HepG2 (cell line): ENCODE results near the gene RPL32. TPM values are rescaled to one million over a fixed set of nuclear protein-coding genes. Genes with fewer than 3 reads are reported as not detected.
"Not testable (repeated sequence)": the region's sequence is repeated elsewhere in the genome, so short reads cannot be mapped to it uniquely, and the experiment has no call there.

Source experiments
- ATAC-seq: fragments of 200-7000 bp; cut with Tn5 transposase; 3 replicates; pipeline ENCODE4 v1.9.1; 2020; ENCODE audit warnings: mild to moderate bottlenecking, moderate library complexity
- BruUV-seq: library from RNA; stranded (reverse); fragments of 400-500 nt; replicated peaks from 2 replicates; lab custom pipeline; 2021; lab: Mats Ljungman, UMichigan
- CTCF ChIA-PET: fragments of 300-600 bp; formaldehyde crosslinking; extraction: SDS; loops from one replicate; lab custom pipeline; 2021; ENCODE audit warnings: low total read pairs, inconsistent platforms, low intra/inter-chr PET ratio; lab: Yijun Ruan, JAX
- POLR2A ChIA-PET: fragments of 350-600 bp; sonication (Branson Sonifier 250); formaldehyde crosslinking; loops from one replicate; lab custom pipeline; 2020; ENCODE audit warnings: antibody characterized with exemption, inconsistent platforms; lab: Yijun Ruan, JAX
- DNase-seq: peaks from one replicate; pipeline ENCODE4 v3.0.0-alpha.2; 2015; ENCODE audit warnings: low spot score
- FAIRE-seq: peaks from 3 replicates; lab custom pipeline; 2011; peaks lifted over from hg19 to GRCh38; lab: Jason Lieb, UNC
- H2AFZ ChIP-seq: one replicate; pipeline ENCODE4 v1.6.1; 2011; ENCODE audit warnings: low read length, inconsistent platforms
- H3K27ac ChIP-seq: fragments of 300-600 bp; 3 replicates; pipeline ENCODE4 v1.8.0; 2011; ENCODE audit warnings: mixed run types, mild to moderate bottlenecking, mixed read lengths, low read length, inconsistent platforms; ENCODE audit not compliant: insufficient read depth; ENCODE audit errors: extremely low read length
- H3K27me3 ChIP-seq, 2 experiments: fragments of 200-600 bp in 1 of 2; 2 replicates in 1 of 2; 3 replicates in 1 of 2; pipeline versions ENCODE4 v1.6.0 to v1.8.0; 2011; ENCODE audit warnings: low read length in 2 of 2, mild to moderate bottlenecking in 2 of 2, moderate library complexity in 2 of 2, inconsistent platforms in 1 of 2; ENCODE audit not compliant: insufficient read depth in 2 of 2, control insufficient read depth in 1 of 2
- H3K36me3 ChIP-seq, 2 experiments: fragments of 200-600 bp in 1 of 2; replicated peaks in 1 of 2; 2 replicates in 1 of 2; 3 replicates in 1 of 2; pipeline versions ENCODE4 v1.5.1 to v1.8.0; 2011; ENCODE audit warnings: low read length in 2 of 2, inconsistent platforms in 1 of 2; ENCODE audit not compliant: insufficient read depth in 2 of 2, control insufficient read depth in 1 of 2
- H3K4me1 ChIP-seq: 2 replicates; pipeline ENCODE4 v1.5.1; 2012; ENCODE audit warnings: low read length, inconsistent platforms; ENCODE audit not compliant: insufficient read depth
- H3K4me2 ChIP-seq: 2 replicates; pipeline ENCODE4 v1.6.0; 2011; ENCODE audit warnings: low read depth, low read length, inconsistent platforms
- H3K4me3 ChIP-seq, 3 experiments: fragments of 200-600 bp in 1 of 3; sonication (generic), shearing (Covaris generic) in 1 of 3; replicated peaks in 1 of 3; 2 replicates each; pipeline ENCODE4 v1.5.1; 2011 to 2016; ENCODE audit warnings: low read length in 3 of 3, inconsistent platforms in 2 of 3, low read depth in 2 of 3, mild to moderate bottlenecking in 2 of 3, control low read depth in 1 of 3, mixed read lengths in 1 of 3; ENCODE audit not compliant: insufficient read depth in 1 of 3
- H3K79me2 ChIP-seq: one replicate; pipeline ENCODE4 v1.6.1; 2011; ENCODE audit warnings: low read length, inconsistent platforms; ENCODE audit not compliant: insufficient read depth
- H3K9ac ChIP-seq: 2 replicates; pipeline ENCODE4 v1.6.0; 2011; ENCODE audit warnings: mild to moderate bottlenecking, low read depth, low read length, inconsistent platforms; ENCODE audit not compliant: insufficient read depth
- H3K9me3 ChIP-seq: 2 replicates; pipeline ENCODE4 v1.5.1; 2012; ENCODE audit warnings: mild to moderate bottlenecking, low read length
- H4K20me1 ChIP-seq: 2 replicates; pipeline ENCODE4 v1.6.0; 2011; ENCODE audit warnings: inconsistent platforms, mild to moderate bottlenecking, low read length, moderate library complexity; ENCODE audit not compliant: insufficient read depth
- CHD4 ChIP-seq: fragments of 200-600 bp; sonication (generic); IDR thresholded peaks from 2 replicates; pipeline ENCODE4 v1.7.0; 2017; ENCODE audit warnings: mild to moderate bottlenecking, low read length, borderline replicate concordance
- KAT2B ChIP-seq: fragments of 150-350 bp; IDR thresholded peaks from 2 replicates; pipeline ENCODE4 v1.6.1; 2014; ENCODE audit warnings: low read depth, low read length, borderline replicate concordance
- NR2F6 ChIP-seq, 2 experiments: IDR thresholded peaks; 2 replicates each; pipeline ENCODE4 v1.6.1; 2016; ENCODE audit warnings: antibody characterized with exemption in 1 of 2, mild to moderate bottlenecking in 1 of 2
- RBFOX2 ChIP-seq: fragments of 200-400 bp; formaldehyde crosslinking; IDR thresholded peaks from 2 replicates; pipeline ENCODE4 v1.6.1; 2017; ENCODE audit warnings: low read depth, mild to moderate bottlenecking, low read length
- SMARCC2 ChIP-seq: fragments of 450-650 bp; IDR thresholded peaks from 2 replicates; pipeline ENCODE4 v1.6.1; 2017; ENCODE audit warnings: antibody characterized with exemption, mild to moderate bottlenecking
- SSRP1 ChIP-seq: IDR thresholded peaks from 2 replicates; pipeline ENCODE4 v1.6.1; 2016; ENCODE audit warnings: control low read depth
- THAP11 ChIP-seq: IDR thresholded peaks from 2 replicates; pipeline ENCODE4 v1.6.1; 2016; ENCODE audit warnings: missing biosample characterization, missing genetic modification reagents
- ZC3H13 ChIP-seq: sonication (generic); formaldehyde crosslinking; IDR thresholded peaks from 2 replicates; pipeline ENCODE4 v1.8.1; 2023; ENCODE audit warnings: mild to moderate bottlenecking, missing genetic modification reagents, moderate library complexity
- ZNF432 ChIP-seq: sonication (generic); formaldehyde crosslinking; IDR thresholded peaks from 2 replicates; pipeline ENCODE4 v1.5.0; 2020; ENCODE audit warnings: missing genetic modification reagents, mild to moderate bottlenecking, borderline replicate concordance
- ZNF564 ChIP-seq: sonication (generic); formaldehyde crosslinking; IDR thresholded peaks from 2 replicates; pipeline ENCODE4 v1.8.1; 2023; ENCODE audit warnings: mild to moderate bottlenecking, missing genetic modification reagents
- whole genome bisulfite sequencing: methylation state at CpG from one replicate; pipeline ENCODE4 v1.1.6; 2017; ENCODE audit warnings: low lambda C conversion rate; 5-methylcytosine and 5-hydroxymethylcytosine counted together
- in situ Hi-C: cut with HindIII; loops from 2 replicates; pipeline ENCODE4 v1.10.0; 2017; ENCODE audit warnings: low pct_unique_long_range_greater_than_20kb; ENCODE audit not compliant: extremely low pct_ligation_motif_present
- intact Hi-C: fragments of 100-400 bp; cut with micrococcal nuclease; formaldehyde crosslinking; loops from one replicate; pipeline ENCODE4 v1.10.0; 2022; ENCODE audit not compliant: unreplicated experiment
- polyA plus RNA-seq, 8 experiments: library from polyadenylated mRNA; depleted of rRNA in 3 of 8; stranded (reverse) in 7 of 8; unstranded in 1 of 8; fragments of >200 nt; fragmentation: Illumina TruSeq in 4 of 8; extraction: Trizol in 4 of 8; gene quantifications; 2 replicates each; pipeline versions ENCODE4 v1.2.1 to v1.2.3, GENCODE V29; 2011 to 2016; ENCODE audit warnings: low read depth in 4 of 8, missing spikeins in 1 of 8, mixed read lengths in 1 of 8; ENCODE audit not compliant: insufficient read depth in 1 of 8
- total RNA-seq, 5 experiments: library from RNA; depleted of rRNA; stranded (reverse); fragments of >200 nt; fragmentation: Illumina TruSeq; extraction: Trizol; gene quantifications; 2 replicates each; pipeline ENCODE4 v1.2.3, GENCODE V29; 2016; ENCODE audit warnings: low read depth in 1 of 5
- TF ChIP-seq, protein P1 (sequence below): sonication (generic); formaldehyde crosslinking; IDR thresholded peaks from 2 replicates; pipeline ENCODE4 v1.5.0; 2020; ENCODE audit warnings: missing genetic modification reagents
- TF ChIP-seq, protein P2 (sequence below): sonication (generic); formaldehyde crosslinking; IDR thresholded peaks from 2 replicates; pipeline ENCODE4 v1.5.0; 2020; ENCODE audit warnings: missing genetic modification reagents, mild to moderate bottlenecking, borderline replicate concordance

RPL32 gene
- total and polyA plus RNA-seq, 2 of the 13 experiments (the other 11 are each of a cell fraction or from before 2014, with no cell fraction given), result 1,781 to 2,401 TPM

DNA sequence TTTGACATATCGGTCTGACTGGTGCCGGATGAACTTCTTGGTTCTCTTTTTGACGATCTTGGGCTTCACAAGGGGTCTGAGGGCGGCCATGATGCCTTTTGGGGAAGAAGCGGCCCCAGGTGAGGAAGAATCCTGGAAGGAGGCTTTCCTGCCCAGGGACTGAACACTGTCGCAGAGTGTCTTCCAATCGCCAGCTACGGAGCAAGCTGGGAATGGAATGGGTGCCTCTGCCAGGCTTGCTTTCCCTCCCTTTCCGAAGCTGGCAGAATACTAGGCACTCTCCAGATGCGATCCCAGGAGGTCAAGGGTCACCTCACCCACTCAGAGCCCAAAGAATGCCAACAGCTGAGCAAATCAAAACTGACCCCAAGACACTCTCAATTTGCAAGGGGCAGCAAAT is 1.2 kb downstream of the RPL32 start:
- H3K27me3 ChIP-seq; intact Hi-C loops; TF ChIP-seq NR2F6 (CRISPR knock-in tag; IDR thresholded peaks at IDR 0.05): not testable (repeated sequence)
- peak overlapping the region; percentile 98 for H3K9ac ChIP-seq
- H3K4me3 ChIP-seq, result peak overlapping the region; percentile 72 to 86 (median 83)
- WGBS, result 76% methylated on average over 6 of the region's 10 CpGs
- H4K20me1 ChIP-seq, result peaks cover 46% of the 10 kb centered on the region
- peak; percentile 31; the same call in 1 of the 2 replicates for TF ChIP-seq NR2F6 (IDR thresholded peaks at IDR 0.05)
- peak; percentile 48; the same call in 1 of the 2 replicates for TF ChIP-seq RBFOX2
- TF ChIP-seq THAP11, result 0 out of 2 replicates have a peak, but pooled peaks have one; percentile 6
- TF ChIP-seq, all 625 proteins: peak for 3; not testable (repeated sequence) for 622
- ATAC-seq, H3K9me3 ChIP-seq, BruUV-seq, H2AFZ ChIP-seq, CTCF ChIA-PET, H3K27ac ChIP-seq, DNase-seq, in situ Hi-C loops, FAIRE-seq: not testable (repeated sequence)
- POLR2A ChIA-PET, result interaction anchor here (0.6 to 0.8 kb wide), 2 partner anchors 22 to 120 kb away, joined by 3 read pairs; no protein-coding TSS in a partner anchor
- Histone ChIP-seq H3K4me2 (peak overlapping the region; percentile 98), H3K4me1 (peaks cover 51% of the 10 kb centered on the region), H3K36me3 (peaks cover 18 to 51% of the 10 kb centered on the region in 2 experiments), H3K79me2 (peaks cover 41% of the 10 kb centered on the region)

DNA sequence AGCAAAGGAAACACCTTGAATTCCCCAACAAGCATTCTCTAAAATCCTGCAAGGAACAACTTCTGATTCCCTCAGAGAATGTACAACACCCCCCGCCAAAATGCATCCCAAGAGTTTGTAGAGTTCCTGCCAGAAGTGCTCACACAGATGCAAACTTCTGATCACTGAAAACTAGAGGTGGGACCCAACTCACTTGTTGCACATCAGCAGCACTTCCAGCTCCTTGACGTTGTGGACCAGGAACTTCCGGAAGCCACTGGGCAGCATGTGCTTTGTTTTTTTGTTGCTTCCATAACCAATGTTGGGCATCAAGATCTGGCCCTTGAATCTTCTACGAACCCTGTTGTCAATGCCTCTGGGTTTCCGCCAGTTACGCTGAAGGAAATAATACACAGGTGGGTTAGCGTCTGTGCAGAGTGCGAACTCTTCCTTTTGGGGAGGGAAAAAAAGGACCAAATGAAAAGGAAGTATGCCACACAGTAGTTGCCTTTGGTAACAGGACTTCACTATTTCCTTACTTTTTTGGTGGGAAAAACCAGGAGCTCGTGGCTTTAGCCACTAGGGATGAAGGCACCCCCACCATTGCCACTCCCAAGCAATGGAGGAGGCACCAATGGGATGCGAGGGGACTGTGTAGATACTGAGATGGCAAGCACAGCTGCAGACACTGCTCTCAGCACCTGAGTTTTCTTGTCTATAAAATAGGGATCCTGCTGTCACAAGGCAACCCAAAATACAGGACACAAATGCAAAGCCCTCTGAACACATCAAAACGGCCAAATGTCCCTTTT is 2.0 kb downstream of the RPL32 start:
- FAIRE-seq (no peak), ATAC-seq (no peak), DNase-seq (no peak)
- Histone ChIP-seq H3K36me3 (peaks cover 22 to 59% of the 10 kb centered on the region in 2 experiments), H3K9me3 (no peaks in the 10 kb centered on the region), H3K4me2 (peak overlapping the region; percentile 98), H3K79me2 (peaks cover 41% of the 10 kb centered on the region), H3K27ac (no peak overlapping the region), H2AFZ (no peak overlapping the region), H3K9ac (peak overlapping the region; percentile 98; the same call in 1 of the 2 replicates), H3K27me3 (no peaks in the 10 kb centered on the region; a peak in 1 of 5 replicates), H3K4me1 (peaks cover 51% of the 10 kb centered on the region), H3K4me3 (peak overlapping the region; percentile 1 to 83 (median 72); a peak in 5 of 6 replicates), H4K20me1 (peaks cover 46% of the 10 kb centered on the region)
- CTCF ChIA-PET, result no interaction called here
- in situ Hi-C loops, result no loop called here
- intact Hi-C loops, result no loop called here
- no TSS peak for BruUV-seq
- WGBS, result 87% methylated on average over 11 of the region's 11 CpGs
- POLR2A ChIA-PET, result no interaction called here
- TF ChIP-seq, protein P1, sequence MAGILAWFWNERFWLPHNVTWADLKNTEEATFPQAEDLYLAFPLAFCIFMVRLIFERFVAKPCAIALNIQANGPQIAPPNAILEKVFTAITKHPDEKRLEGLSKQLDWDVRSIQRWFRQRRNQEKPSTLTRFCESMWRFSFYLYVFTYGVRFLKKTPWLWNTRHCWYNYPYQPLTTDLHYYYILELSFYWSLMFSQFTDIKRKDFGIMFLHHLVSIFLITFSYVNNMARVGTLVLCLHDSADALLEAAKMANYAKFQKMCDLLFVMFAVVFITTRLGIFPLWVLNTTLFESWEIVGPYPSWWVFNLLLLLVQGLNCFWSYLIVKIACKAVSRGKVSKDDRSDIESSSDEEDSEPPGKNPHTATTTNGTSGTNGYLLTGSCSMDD (CRISPR knock-in tag), result no peak
- TF ChIP-seq, protein P2, sequence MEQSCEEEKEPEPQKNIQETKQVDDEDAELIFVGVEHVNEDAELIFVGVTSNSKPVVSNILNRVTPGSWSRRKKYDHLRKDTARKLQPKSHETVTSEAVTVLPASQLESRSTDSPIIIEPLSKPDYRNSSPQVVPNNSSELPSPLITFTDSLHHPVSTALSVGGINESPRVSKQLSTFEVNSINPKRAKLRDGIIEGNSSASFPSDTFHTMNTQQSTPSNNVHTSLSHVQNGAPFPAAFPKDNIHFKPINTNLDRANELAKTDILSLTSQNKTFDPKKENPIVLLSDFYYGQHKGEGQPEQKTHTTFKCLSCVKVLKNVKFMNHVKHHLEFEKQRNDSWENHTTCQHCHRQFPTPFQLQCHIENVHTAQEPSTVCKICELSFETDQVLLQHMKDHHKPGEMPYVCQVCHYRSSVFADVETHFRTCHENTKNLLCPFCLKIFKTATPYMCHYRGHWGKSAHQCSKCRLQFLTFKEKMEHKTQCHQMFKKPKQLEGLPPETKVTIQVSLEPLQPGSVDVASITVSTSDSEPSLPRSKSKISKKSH (CRISPR knock-in tag), result no peak
- TF ChIP-seq SMARCC2 (no peak), ZC3H13 (CRISPR knock-in tag) (no peak), SSRP1 (CRISPR knock-in tag) (no peak), ZNF432 (CRISPR knock-in tag) (no peak), ZNF564 (CRISPR knock-in tag) (no peak), CHD4 (no peak), KAT2B (no peak)
